Spleen (tissue), 7 donors: Measurements from ENCODE around the gene AKIP1.

Experiments used
- POLR2A ChIP-seq, 3 donors: fragments of 450-650 bp; IDR thresholded peaks; one replicate each; pipeline ENCODE4 v1.5.1; 2017; ENCODE audit warnings: antibody characterized with exemption in 3 of 3, mild to moderate bottlenecking in 1 of 3
- POLR2AphosphoS5 ChIP-seq, 3 donors: sonication (generic); formaldehyde crosslinking; IDR thresholded peaks; one replicate each; pipeline ENCODE4 v1.5.1; 2017; ENCODE audit warnings: antibody characterized with exemption in 3 of 3
- TF ChIP-seq, protein P1 (sequence below), 11 experiments: fragments of 200-600 bp in 7 of 11; fragments of 450-650 bp in 4 of 11; sonication (generic) in 4 of 11; IDR thresholded peaks in 8 of 11; conservative IDR thresholded peaks in 3 of 11; 1 replicate in 7 of 11; 2 replicates in 4 of 11; pipeline versions ENCODE4 v1.4.0 to v1.8.0; 2016 to 2021; ENCODE audit warnings: antibody characterized with exemption in 11 of 11, inconsistent platforms in 4 of 11, mild to moderate bottlenecking in 1 of 11
- donor health status: DM: no; HTN: no; CAD: no; lungs with moderate emphysema.
- donor health status: DM: no; HTN: no; CAD: no.
- donor health status: DM: no; HTN: no; CAD: no.

DNA sequence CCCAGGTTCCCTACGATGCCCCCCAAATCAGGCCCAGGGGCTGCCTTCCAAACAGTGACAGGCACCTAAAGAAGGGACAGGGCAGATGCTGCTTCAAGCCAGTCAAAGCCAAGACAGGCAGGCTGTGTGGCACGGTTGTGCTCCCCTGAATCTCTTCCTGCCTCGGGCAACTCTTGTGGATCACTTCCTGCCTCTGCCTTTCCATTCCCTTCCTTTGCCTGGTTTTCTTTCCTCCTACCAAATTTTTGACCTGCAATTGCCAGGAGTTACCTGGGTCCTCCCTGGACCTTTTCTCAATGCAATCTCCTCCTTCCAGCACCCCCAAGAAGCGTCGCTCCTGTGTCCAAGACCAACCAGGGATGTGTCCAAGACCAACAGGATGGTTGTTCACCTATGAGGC is 16.2 kb downstream of the AKIP1 start:
- TF ChIP-seq, protein P1, sequence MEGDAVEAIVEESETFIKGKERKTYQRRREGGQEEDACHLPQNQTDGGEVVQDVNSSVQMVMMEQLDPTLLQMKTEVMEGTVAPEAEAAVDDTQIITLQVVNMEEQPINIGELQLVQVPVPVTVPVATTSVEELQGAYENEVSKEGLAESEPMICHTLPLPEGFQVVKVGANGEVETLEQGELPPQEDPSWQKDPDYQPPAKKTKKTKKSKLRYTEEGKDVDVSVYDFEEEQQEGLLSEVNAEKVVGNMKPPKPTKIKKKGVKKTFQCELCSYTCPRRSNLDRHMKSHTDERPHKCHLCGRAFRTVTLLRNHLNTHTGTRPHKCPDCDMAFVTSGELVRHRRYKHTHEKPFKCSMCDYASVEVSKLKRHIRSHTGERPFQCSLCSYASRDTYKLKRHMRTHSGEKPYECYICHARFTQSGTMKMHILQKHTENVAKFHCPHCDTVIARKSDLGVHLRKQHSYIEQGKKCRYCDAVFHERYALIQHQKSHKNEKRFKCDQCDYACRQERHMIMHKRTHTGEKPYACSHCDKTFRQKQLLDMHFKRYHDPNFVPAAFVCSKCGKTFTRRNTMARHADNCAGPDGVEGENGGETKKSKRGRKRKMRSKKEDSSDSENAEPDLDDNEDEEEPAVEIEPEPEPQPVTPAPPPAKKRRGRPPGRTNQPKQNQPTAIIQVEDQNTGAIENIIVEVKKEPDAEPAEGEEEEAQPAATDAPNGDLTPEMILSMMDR (IDR thresholded peaks at IDR 0.05 in 8 of 11, conservative IDR thresholded peaks at IDR 0.05 in 3 of 11): no peak
- TF ChIP-seq POLR2A (IDR thresholded peaks at IDR 0.05) (no peak), POLR2AphosphoS5 (IDR thresholded peaks at IDR 0.05) (no peak)
